Measurements from ENCODE around the gene CTSD.

DNA sequence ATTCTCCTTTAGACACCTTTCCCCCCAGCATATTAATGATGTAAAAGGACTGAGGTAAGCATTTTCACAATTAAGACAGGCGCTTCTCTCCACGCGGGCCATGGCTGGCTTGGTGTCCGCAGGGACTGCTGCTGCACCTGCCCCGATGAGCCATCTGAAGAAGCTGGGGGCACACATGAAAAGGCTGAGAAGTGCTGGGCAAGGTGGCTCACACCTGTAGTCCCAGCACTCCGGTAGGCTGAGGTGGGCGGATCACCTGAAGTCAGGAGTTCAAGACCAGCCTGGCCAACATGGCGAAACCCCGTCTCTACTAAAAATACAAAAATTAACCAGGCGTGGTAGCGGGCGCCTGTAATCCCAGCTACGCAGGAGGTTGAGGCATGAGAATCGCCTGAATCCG lies 45.4 kb downstream of the CTSD start:
- TF ChIP-seq, protein P1, sequence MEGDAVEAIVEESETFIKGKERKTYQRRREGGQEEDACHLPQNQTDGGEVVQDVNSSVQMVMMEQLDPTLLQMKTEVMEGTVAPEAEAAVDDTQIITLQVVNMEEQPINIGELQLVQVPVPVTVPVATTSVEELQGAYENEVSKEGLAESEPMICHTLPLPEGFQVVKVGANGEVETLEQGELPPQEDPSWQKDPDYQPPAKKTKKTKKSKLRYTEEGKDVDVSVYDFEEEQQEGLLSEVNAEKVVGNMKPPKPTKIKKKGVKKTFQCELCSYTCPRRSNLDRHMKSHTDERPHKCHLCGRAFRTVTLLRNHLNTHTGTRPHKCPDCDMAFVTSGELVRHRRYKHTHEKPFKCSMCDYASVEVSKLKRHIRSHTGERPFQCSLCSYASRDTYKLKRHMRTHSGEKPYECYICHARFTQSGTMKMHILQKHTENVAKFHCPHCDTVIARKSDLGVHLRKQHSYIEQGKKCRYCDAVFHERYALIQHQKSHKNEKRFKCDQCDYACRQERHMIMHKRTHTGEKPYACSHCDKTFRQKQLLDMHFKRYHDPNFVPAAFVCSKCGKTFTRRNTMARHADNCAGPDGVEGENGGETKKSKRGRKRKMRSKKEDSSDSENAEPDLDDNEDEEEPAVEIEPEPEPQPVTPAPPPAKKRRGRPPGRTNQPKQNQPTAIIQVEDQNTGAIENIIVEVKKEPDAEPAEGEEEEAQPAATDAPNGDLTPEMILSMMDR (IDR thresholded peaks at IDR 0.05 in 2 of 3, conservative IDR thresholded peaks at IDR 0.05 in 1 of 3; ENCODE audit: borderline replicate concordance in 1 of 3, insufficient read depth in 1 of 3, low read depth in 2 of 3, low read length in 2 of 3), result no peak
- TF ChIP-seq ZNF274 (IDR thresholded peaks at IDR 0.05; ENCODE audit: low read depth, low read length) (no peak), EZH2 (IDR thresholded peaks at IDR 0.05) (no peak), ZFX (IDR thresholded peaks at IDR 0.05) (no peak), ELF1 (IDR thresholded peaks at IDR 0.05; ENCODE audit: borderline replicate concordance, low read depth) (no peak), TCF7L2 (IDR thresholded peaks at IDR 0.05; ENCODE audit: borderline replicate concordance, extremely low read depth, insufficient read depth, insufficient read length) (no peak), POLR2A (IDR thresholded peaks at IDR 0.05; ENCODE audit: borderline replicate concordance, extremely low read depth, insufficient read depth, insufficient read length) (no peak), POLR2AphosphoS5 (IDR thresholded peaks at IDR 0.05; ENCODE audit: low read depth, low read length) (no peak)
- TF ChIP-seq, protein P2, sequence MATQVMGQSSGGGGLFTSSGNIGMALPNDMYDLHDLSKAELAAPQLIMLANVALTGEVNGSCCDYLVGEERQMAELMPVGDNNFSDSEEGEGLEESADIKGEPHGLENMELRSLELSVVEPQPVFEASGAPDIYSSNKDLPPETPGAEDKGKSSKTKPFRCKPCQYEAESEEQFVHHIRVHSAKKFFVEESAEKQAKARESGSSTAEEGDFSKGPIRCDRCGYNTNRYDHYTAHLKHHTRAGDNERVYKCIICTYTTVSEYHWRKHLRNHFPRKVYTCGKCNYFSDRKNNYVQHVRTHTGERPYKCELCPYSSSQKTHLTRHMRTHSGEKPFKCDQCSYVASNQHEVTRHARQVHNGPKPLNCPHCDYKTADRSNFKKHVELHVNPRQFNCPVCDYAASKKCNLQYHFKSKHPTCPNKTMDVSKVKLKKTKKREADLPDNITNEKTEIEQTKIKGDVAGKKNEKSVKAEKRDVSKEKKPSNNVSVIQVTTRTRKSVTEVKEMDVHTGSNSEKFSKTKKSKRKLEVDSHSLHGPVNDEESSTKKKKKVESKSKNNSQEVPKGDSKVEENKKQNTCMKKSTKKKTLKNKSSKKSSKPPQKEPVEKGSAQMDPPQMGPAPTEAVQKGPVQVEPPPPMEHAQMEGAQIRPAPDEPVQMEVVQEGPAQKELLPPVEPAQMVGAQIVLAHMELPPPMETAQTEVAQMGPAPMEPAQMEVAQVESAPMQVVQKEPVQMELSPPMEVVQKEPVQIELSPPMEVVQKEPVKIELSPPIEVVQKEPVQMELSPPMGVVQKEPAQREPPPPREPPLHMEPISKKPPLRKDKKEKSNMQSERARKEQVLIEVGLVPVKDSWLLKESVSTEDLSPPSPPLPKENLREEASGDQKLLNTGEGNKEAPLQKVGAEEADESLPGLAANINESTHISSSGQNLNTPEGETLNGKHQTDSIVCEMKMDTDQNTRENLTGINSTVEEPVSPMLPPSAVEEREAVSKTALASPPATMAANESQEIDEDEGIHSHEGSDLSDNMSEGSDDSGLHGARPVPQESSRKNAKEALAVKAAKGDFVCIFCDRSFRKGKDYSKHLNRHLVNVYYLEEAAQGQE (IDR thresholded peaks at IDR 0.05; ENCODE audit: low read depth), result no peak

Data from HCT116 (cell line).